ENCODE data around the gene PLEKHA7.

GRCh38 chr11:16799221-16799620 is 215.0 kb downstream of the PLEKHA7 start:
- no peak for TF ChIP-seq CTCF (IDR thresholded peaks at IDR 0.05)
- TF ChIP-seq POLR2AphosphoS5 (IDR thresholded peaks at IDR 0.05) = no peak
- TF ChIP-seq POLR2A (IDR thresholded peaks at IDR 0.05) = no peak

Data from breast epithelium (tissue), 3 donors.